ENCODE results near the gene SLC7A8.

DNA sequence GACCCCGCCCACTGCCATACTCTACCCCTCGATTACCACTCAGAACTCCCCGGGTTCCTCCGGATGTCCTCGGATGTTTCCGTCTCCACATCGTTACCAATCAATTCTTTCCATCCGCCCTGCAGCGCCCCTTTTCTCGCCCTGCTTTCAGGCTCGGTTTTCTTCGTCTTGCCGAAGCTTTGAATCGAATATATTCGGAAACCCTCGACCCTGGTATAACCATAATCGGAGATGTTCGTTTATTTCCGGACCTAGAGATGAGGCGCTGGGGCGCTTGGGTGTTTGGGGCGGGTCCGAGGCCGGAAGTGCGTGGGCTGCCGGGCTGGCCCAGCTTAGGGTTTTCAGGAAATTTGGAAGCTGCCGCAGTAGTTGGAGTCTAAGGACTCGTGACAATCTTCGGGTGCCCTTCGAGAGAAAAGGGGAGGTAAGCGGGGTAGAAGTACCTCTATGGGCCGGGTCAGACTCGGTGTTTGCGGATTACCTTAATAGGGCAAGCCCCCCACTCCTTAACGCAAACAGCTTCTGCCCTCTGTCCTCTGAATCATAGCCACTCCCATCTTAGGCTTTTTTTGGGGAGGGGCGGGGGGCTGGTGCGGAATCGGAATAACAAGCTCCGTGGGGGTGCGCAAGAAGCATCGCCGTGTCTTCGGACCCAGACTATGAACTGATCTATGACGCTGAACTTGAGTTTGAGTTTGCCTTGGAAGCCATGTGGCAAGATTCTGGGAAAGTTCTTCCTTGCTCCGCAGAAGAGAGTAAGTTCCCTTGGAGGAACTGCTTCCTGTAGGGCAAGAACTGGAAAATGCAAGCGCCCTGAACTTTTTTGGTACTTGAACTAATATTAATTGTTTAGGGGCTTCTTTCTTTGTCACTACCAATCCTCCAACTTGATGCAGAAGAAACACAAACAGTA lies 88.0 kb downstream of the SLC7A8 start, which contains the start of gene C14orf119:
- TF ChIP-seq, protein P1, sequence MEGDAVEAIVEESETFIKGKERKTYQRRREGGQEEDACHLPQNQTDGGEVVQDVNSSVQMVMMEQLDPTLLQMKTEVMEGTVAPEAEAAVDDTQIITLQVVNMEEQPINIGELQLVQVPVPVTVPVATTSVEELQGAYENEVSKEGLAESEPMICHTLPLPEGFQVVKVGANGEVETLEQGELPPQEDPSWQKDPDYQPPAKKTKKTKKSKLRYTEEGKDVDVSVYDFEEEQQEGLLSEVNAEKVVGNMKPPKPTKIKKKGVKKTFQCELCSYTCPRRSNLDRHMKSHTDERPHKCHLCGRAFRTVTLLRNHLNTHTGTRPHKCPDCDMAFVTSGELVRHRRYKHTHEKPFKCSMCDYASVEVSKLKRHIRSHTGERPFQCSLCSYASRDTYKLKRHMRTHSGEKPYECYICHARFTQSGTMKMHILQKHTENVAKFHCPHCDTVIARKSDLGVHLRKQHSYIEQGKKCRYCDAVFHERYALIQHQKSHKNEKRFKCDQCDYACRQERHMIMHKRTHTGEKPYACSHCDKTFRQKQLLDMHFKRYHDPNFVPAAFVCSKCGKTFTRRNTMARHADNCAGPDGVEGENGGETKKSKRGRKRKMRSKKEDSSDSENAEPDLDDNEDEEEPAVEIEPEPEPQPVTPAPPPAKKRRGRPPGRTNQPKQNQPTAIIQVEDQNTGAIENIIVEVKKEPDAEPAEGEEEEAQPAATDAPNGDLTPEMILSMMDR (IDR thresholded peaks at IDR 0.05), result peak in 1 of 4 experiments; percentile 11
- TF ChIP-seq POLR2A (IDR thresholded peaks at IDR 0.05), result peak; percentile 40 to 89
